GM21737 (cell line): Measurements from ENCODE around the gene TMTC2.
"Not testable (repeated sequence)": the region's sequence is repeated elsewhere in the genome, so short reads cannot be mapped to it uniquely, and the experiment has no call there.

ENCODE experiments used
- ATAC-seq: cut with Tn5 transposase; IDR thresholded peaks from one replicate; pipeline ENCODE4 v1.9.1; 2021; ENCODE audit warnings: mild to moderate bottlenecking, moderate library complexity; ENCODE audit not compliant: unreplicated experiment

The TMTC2 gene

GRCh38 chr12:82839796-82840195 is 153.1 kb downstream of the TMTC2 start:
- no peak for ATAC-seq

- ATAC-seq: no peak
Measured at GRCh38 chr12:82841487-82841904, 154.8 kb downstream of the TMTC2 start.

- ATAC-seq: no peak
Measured at GRCh38 chr12:82842480-82842879, 155.8 kb downstream of the TMTC2 start.

- not testable (repeated sequence) for ATAC-seq
Measured at GRCh38 chr12:82845076-82845475, 158.4 kb downstream of the TMTC2 start.

DNA sequence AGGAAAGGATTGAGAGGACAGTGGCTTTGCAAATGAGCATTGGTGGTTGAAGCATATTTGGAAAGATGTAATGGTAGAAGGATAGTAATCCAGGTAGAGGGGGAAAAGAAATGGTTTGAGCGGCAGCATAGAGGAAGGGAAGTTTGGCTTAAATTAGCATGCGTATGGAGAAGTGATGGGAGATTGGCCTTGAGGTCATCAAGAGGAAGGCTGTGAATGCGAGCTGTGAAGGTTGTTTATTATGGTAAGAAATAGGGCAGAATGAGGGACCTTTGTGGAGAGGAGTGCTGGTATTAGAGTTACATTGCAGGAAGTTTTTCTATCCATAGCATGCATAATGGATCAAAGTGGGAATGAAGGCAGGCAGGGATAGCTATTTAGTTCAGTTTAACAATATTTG is 162.1 kb downstream of the TMTC2 start:
- no peak for ATAC-seq

GRCh38 chr12:82852529-82852928 is 165.8 kb downstream of the TMTC2 start:
- no peak for ATAC-seq

GRCh38 chr12:82855872-82856271 is 169.2 kb downstream of the TMTC2 start:
- peak; percentile 83 for ATAC-seq

DNA sequence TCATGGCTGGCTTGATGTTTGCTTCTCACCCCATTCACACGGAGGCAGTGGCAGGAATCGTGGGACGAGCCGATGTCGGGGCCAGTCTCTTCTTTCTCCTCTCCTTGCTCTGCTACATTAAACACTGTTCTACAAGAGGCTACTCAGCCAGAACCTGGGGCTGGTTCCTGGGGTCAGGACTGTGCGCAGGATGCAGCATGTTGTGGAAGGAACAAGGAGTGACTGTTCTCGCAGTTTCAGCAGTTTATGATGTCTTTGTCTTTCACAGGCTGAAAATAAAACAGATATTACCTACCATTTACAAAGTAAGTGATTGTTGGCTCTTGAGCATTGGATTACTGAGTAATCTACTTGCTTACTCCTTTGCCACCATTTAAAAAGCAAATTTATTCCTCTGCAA is 170.6 kb downstream of the TMTC2 start:
- ATAC-seq: no peak

DNA sequence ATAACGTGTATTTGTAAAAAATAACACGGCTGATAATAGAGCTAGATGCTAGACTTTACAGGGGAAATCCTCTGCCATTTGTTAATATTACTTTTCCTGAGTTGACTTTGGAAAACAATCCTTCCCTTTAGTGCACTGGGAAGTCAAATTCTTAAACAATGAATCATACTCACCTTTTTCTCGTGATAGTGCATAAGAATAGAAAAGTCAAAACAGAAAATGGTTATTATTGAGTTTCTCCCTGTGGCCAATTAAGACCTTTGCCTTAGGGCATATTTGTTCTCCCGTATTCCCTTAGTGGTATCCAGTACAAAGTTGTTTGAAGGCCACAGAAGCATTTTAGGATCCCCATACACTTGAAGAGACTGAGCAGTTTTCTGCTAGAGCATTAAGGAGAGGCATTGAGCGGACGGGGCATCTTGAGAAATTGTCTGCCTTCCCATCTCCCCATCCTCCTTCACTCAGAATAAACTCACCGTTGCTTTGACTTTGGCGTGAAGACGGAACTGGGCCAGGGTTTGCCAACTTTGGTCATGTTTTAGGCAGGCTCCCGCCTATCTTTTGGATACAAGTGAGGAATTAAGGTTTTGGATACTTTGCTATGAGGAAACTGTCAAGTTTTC is 171.3 kb downstream of the TMTC2 start:
- ATAC-seq: no peak

DNA sequence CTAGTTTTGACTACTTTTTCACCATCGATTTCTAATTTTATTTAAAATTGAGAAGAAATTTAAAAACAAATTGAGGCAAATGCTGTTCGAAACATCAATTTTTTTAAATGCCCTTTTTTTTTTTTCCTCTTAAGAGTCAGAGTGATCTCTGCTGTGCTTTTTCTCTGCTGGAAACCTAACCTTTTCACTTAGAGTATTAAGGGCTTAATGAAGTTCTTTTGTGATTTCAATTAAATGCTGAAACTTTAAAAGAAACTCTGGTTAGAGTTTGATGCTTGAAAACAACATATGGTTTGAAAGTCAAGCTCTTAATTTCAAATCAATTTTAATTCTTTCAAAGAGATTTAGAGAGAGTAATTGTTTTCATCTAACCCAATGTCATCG is 171.8 kb downstream of the TMTC2 start:
- ATAC-seq: no peak

GRCh38 chr12:82862069-82862841 is 175.5 kb downstream of the TMTC2 start:
- ATAC-seq: no peak

DNA sequence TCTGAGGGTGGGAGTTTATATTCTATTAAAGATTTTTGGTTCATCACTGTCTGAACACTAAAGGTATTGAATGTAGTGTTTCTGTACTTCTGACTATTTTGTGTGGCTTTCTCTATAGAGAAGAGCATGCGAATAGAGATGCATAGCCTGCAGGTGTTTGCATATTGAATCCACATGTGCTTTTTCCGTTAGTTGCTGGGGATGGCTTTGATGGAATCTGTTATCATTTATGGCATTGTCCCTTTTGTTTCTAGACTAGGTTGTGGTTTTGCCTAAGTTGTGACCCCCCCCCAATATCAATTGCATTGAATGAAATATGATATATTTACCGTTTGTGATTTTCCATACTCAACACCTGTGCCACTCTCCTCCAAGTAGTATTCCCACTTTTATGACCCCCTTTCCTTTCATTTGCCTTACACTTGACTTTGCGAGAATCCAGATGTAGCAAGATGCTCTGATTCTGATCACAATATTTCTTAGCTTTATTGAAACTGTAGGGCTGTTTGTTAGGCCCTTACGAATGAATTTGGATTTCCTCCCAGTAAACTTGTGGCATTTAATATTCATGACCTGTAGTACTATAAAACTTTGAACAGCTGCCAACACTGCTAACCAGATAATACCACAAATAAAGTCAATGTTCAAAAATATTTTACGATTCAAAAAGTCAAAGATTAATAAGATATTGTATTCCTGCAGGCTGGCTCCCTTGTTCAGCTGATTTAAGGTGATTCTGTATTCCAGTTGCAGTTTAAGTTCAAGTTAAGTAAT is 176.4 kb downstream of the TMTC2 start:
- no peak for ATAC-seq

DNA sequence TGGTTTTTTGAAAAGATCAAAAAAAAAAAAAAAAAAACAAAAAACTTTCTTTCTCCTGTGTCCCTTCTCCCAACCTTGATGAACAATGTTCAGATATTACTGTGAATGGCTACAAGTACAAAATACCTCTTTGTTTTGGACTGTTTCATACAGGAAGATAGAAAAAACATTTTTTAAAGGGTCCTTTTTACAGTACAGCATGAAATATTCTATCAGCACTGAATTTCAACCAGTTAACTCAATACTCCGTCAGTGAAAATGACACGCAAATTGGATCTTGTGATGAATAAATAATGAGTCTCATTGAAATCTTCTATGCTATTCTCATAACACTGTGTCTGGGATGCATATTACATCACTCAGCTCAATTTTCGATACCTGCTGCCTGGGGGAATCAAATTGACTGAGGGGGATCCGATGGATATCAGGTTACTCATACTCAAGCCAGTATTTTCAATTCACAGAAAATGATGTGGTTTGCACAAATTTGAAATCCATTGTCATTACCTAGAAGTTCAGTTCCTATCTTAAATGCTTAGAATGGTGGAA is 179.6 kb downstream of the TMTC2 start:
- no peak for ATAC-seq

DNA sequence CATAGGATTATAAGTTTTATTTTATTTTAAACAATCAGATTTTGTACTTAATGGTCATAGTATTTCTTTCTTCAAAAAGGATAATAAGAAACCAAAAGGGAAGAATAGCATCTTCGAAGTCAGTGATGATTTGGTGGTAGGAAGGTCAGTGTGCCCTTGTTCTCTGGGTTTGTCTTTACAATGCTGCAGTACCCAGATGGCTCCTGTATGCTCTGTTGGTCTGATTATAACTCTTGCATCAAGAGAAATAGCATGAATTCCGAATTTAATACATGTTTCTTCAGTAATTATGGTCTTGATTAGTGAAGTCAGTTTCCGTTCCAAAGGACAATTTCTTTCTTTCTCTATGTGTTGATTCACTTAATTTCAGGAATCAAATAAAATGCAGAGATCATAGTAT is 180.2 kb downstream of the TMTC2 start:
- ATAC-seq: no peak

DNA sequence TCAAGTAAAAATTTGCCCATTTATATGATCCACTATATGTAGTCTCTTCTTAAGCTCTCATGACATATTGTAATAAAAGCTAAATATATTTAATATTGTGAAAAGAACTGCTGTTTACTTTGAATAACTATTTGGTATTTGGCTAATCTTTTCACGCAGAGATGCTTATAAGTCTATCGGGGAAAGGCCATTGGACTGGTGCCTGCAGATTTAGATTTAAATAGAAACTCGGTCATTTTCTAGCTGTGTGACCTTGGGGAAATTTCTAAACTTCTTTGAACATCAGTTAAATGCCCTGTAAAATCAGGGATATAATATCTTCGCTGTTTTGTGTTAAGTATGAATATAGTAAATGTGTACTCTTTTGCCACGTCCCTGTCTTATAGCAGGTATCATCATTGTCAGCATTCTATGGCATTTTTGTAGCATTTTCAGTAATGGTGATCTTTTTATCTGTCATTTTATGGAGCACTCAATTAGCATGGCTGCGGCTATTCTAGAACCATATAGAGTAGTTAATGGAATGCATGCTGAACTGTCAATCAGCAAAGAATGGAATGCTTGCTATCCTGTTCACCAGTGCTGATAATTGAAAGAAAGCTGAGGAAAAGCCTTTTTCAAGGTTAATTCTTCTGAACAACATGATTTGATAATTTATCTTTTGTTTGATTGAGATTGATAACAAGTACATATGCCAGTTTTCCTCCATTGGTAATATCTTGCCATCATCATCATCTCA is 181.2 kb downstream of the TMTC2 start:
- no peak for ATAC-seq

DNA sequence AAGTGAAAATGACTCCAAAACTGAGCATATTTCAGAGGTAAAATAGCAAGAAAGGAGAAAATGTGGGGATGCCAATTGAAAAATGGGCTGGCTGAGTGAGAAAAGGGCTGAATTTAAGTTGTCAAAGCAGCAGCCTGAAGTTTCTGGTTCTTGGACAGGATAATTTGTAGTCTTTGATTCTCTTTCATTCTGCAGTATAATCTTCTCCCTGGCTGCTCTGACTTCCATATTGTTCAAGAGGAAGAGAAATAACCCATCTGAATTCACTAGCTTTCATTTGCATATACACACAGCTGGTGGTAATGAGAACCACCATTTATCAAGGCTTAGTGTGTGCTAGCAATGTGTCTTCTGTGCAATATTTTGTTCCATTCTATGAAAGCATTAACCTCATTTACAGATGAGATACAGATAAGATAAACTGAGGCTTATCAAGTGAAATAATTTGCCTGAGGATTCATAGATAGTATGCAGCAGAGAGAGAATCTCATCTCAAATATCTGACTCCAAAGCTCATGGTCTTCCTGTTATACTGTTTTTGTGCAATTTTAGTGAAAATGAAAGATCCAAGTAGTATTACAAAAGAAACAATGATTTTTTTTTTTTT is 184.2 kb downstream of the TMTC2 start:
- no peak for ATAC-seq

DNA sequence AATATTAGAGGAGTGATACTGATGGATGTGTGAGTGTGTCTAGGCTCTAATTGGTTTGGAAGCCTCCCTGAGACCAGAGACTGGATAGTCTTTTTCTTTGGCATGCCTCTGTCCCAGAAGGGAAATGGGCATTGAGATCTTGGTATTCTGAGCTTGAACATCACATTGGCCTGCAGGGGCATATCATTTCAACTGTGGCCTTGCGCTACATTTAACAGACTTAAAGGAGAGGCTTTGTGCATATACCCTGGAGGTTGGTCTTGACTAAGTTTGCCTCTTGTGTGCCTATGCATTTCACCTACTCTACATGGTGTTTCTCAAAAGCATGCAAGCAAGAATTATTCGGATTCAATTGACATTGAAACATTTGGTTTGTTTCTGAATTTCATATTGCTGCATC is 185.4 kb downstream of the TMTC2 start:
- no peak for ATAC-seq

- ATAC-seq: no peak
Measured at GRCh38 chr12:82873309-82873708, 186.6 kb downstream of the TMTC2 start.

GRCh38 chr12:82873951-82874350 is 187.2 kb downstream of the TMTC2 start:
- ATAC-seq: no peak

DNA sequence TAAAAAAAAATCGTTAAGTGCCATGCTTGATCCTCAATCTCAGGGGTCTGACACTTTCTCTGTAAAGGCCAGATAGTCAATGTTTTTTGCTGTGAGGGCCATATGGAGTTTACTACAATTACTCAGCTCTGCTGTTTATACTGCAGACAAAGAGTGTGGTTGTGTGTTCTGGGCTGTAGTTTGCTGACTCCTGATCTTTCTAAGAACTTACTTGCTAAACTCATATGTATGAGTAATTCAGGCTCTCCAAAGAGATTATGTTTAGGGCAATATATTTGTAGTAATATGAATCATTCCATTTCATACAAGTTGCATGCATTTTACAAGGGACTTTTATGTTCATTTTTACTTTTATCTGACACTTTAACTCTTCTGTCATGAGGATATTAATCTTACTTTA is 188.2 kb downstream of the TMTC2 start:
- no peak for ATAC-seq

GRCh38 chr12:82876075-82876474 is 189.4 kb downstream of the TMTC2 start:
- no peak for ATAC-seq
